GM18517 (cell line): ENCODE data around the gene RPL10.

ENCODE experiments used
- ATAC-seq: cut with Tn5 transposase; IDR thresholded peaks from one replicate; pipeline ENCODE4 v1.9.1; 2021; ENCODE audit warnings: mild to moderate bottlenecking, moderate library complexity; ENCODE audit not compliant: unreplicated experiment

Gene RPL10

GRCh38 chrX:154360155-154360713 lies 37.9 kb upstream of the RPL10 start:
- no peak for ATAC-seq

- ATAC-seq: no peak
Measured at GRCh38 chrX:154362085-154362742, 36.0 kb upstream of the RPL10 start.

GRCh38 chrX:154363706-154364439 lies 34.3 kb upstream of the RPL10 start:
- no peak for ATAC-seq

- no peak for ATAC-seq
Measured at GRCh38 chrX:154365052-154365600, 33.1 kb upstream of the RPL10 start.

GRCh38 chrX:154365997-154366665 lies 32.0 kb upstream of the RPL10 start:
- ATAC-seq: no peak

- no peak for ATAC-seq
Measured at GRCh38 chrX:154366666-154367055, 31.5 kb upstream of the RPL10 start.

- no peak for ATAC-seq
Measured at GRCh38 chrX:154367474-154368308, 30.5 kb upstream of the RPL10 start.

GRCh38 chrX:154368630-154369448 lies 29.3 kb upstream of the RPL10 start:
- no peak for ATAC-seq

GRCh38 chrX:154369449-154370299 lies 28.5 kb upstream of the RPL10 start:
- no peak for ATAC-seq

- ATAC-seq: no peak
Measured at GRCh38 chrX:154370300-154371016, 27.7 kb upstream of the RPL10 start.

GRCh38 chrX:154371017-154371788 lies 27.0 kb upstream of the RPL10 start:
- peak; percentile 60 for ATAC-seq

- no peak for ATAC-seq
Measured at GRCh38 chrX:154371789-154372300, 26.3 kb upstream of the RPL10 start.

- ATAC-seq: no peak
Measured at GRCh38 chrX:154372612-154373022, 25.6 kb upstream of the RPL10 start.

GRCh38 chrX:154373340-154374306 lies 24.6 kb upstream of the RPL10 start:
- no peak for ATAC-seq

- ATAC-seq: no peak
Measured at GRCh38 chrX:154374313-154375155, 23.6 kb upstream of the RPL10 start, which contains the start of gene FLNA. TSS of gene FLNA (minus strand) at chrX:154374634. CDS start at chrX:154371245, 3,389 bp downstream.
